ENCODE data around the gene NKAIN2.

GRCh38 chr6:124873066-124873410, 1069.4 kb downstream of the NKAIN2 start:
- TF ChIP-seq CTCF (conservative IDR thresholded peaks at IDR 0.05): no peak
- TF ChIP-seq ZFX (IDR thresholded peaks at IDR 0.05): no peak

Data from C4-2B (cell line).